Vagina (tissue), 2 donors: ENCODE data around the gene TMEM38B.

ENCODE experiments used
- CTCF ChIP-seq, 3 experiments: fragments of 450-650 bp in 2 of 3; fragments of 200-600 bp in 1 of 3; sonication (generic) in 1 of 3; IDR thresholded peaks; one replicate each; pipeline ENCODE4 v1.5.1; 2017 to 2019; ENCODE audit warnings: antibody characterized with exemption in 3 of 3, mild to moderate bottlenecking in 2 of 3, moderate library complexity in 2 of 3
- POLR2A ChIP-seq, 2 donors: fragments of 450-650 bp; IDR thresholded peaks; one replicate each; pipeline ENCODE4 v1.6.1; 2017; ENCODE audit warnings: antibody characterized with exemption in 2 of 2, mild to moderate bottlenecking in 2 of 2, moderate library complexity in 2 of 2
- POLR2AphosphoS5 ChIP-seq, 2 donors: sonication (generic); formaldehyde crosslinking; IDR thresholded peaks; one replicate each; pipeline ENCODE4 v1.9.0; 2017; ENCODE audit warnings: antibody characterized with exemption in 2 of 2, mild to moderate bottlenecking in 2 of 2, low read depth in 1 of 2; ENCODE audit not compliant: insufficient read depth in 1 of 2

GRCh38 chr9:105706156-105706555, 11.8 kb downstream of the TMEM38B start:
- TF ChIP-seq POLR2AphosphoS5 (IDR thresholded peaks at IDR 0.05; ENCODE audit: insufficient read depth in 1 of 2, low read depth in 1 of 2) (no peak), CTCF (IDR thresholded peaks at IDR 0.05) (no peak), POLR2A (IDR thresholded peaks at IDR 0.05) (no peak)
